ENCODE data around the gene PCNX2. TPM values are rescaled to one million over a fixed set of nuclear protein-coding genes. Genes with fewer than 3 reads are reported as not detected.

PCNX2 gene
- total RNA-seq, 2 experiments from 2014 or later = 46.4 to 49.4 TPM

GRCh38 chr1:233064988-233065387 lies 230.5 kb downstream of the PCNX2 start:
- Histone ChIP-seq H3K9me3 (ENCODE audit: control insufficient read depth in 1 of 2, insufficient read depth in 1 of 2, low read length in 2 of 2) (peaks cover 0 to 7% of the 10 kb centered on the region in 2 experiments), H3K27ac (ENCODE audit: low read depth in 1 of 2, low read length in 2 of 2) (no peak overlapping the region), H3K4me3 (ENCODE audit: low read length) (no peak overlapping the region), H3K27me3 (ENCODE audit: control insufficient read depth in 1 of 2, insufficient read depth in 2 of 2, low read length in 2 of 2) (no peaks in the 10 kb centered on the region), H3K36me3 (ENCODE audit: insufficient read depth, low read length) (no peaks in the 10 kb centered on the region), H3K4me1 (ENCODE audit: insufficient read depth, low read length) (no peaks in the 10 kb centered on the region)
- POLR2A ChIA-PET = no interaction called here
- H3K4me1 Mint-ChIP-seq (ENCODE audit: low read depth) = no peaks in the 10 kb centered on the region
- TF ChIP-seq CTCF (IDR thresholded peaks at IDR 0.05) = no peak
- DNase-seq = no peak
- peaks cover 2% of the 10 kb centered on the region for H3K9me3 Mint-ChIP-seq
- no peak overlapping the region for H3K27ac Mint-ChIP-seq
- peaks cover 38% of the 10 kb centered on the region for H3K36me3 Mint-ChIP-seq (ENCODE audit: low read depth)
- CTCF ChIA-PET = no interaction called here
- ATAC-seq (ENCODE audit: poor library complexity) = no peak
- H3K4me3 Mint-ChIP-seq = no peak overlapping the region
- intact Hi-C loops (cut with DNase I, micrococcal nuclease) = no loop called here
- H3K27me3 Mint-ChIP-seq = no peaks in the 10 kb centered on the region

DNA sequence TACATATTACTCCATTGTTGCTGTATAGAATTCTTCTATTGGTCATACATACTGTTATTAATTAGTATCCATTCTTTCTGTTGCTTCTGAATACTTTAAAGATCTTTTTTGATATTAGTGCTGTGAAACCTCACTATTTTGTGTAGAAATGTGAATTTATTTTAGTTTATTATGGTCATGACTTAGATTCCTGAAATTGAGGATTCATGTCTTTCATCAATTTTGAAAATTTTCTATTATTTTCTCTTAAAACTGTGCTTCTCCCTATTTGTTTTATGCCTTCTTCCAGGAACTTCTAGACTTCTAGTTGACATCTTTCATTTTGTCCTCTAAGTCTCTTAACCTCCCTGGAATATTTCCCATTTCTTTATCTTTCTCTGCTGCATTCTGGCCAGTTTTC lies 232.1 kb downstream of the PCNX2 start:
- no peaks in the 10 kb centered on the region for H3K27me3 ChIP-seq (ENCODE audit: control insufficient read depth in 1 of 2, insufficient read depth in 2 of 2, low read length in 2 of 2)
- TF ChIP-seq CTCF (IDR thresholded peaks at IDR 0.05) = no peak
- POLR2A ChIA-PET = no interaction called here

GRCh38 chr1:233061265-233061664 lies 234.3 kb downstream of the PCNX2 start:
- Mint-ChIP-seq H3K36me3 (ENCODE audit: low read depth) (peaks cover 43% of the 10 kb centered on the region), H3K4me1 (ENCODE audit: low read depth) (no peaks in the 10 kb centered on the region), H3K9me3 (no peaks in the 10 kb centered on the region), H3K27me3 (no peaks in the 10 kb centered on the region), H3K4me3 (no peak overlapping the region), H3K27ac (no peak overlapping the region)
- no peak for TF ChIP-seq CTCF (IDR thresholded peaks at IDR 0.05)
- CTCF ChIA-PET = no interaction called here
- Histone ChIP-seq H3K4me3 (ENCODE audit: low read length) (no peak overlapping the region), H3K27ac (ENCODE audit: low read depth in 1 of 2, low read length in 2 of 2) (no peak overlapping the region), H3K9me3 (ENCODE audit: control insufficient read depth in 1 of 2, insufficient read depth in 1 of 2, low read length in 2 of 2) (peaks cover 0 to 3% of the 10 kb centered on the region in 2 experiments), H3K36me3 (ENCODE audit: insufficient read depth, low read length) (no peaks in the 10 kb centered on the region), H3K27me3 (ENCODE audit: control insufficient read depth in 1 of 2, insufficient read depth in 2 of 2, low read length in 2 of 2) (no peaks in the 10 kb centered on the region), H3K4me1 (ENCODE audit: insufficient read depth, low read length) (no peaks in the 10 kb centered on the region)
- intact Hi-C loops (cut with DNase I, micrococcal nuclease) = no loop called here
- ATAC-seq (ENCODE audit: poor library complexity) (no peak), DNase-seq (no peak)
- POLR2A ChIA-PET = no interaction called here

More for the DNA sequence above, 232.1 kb downstream of the PCNX2 start:
- no peaks in the 10 kb centered on the region for H3K36me3 ChIP-seq (ENCODE audit: insufficient read depth, low read length)
- no peaks in the 10 kb centered on the region for H3K4me1 Mint-ChIP-seq (ENCODE audit: low read depth)
- intact Hi-C loops (cut with DNase I, micrococcal nuclease) = no loop called here
- peaks cover 45% of the 10 kb centered on the region for H3K36me3 Mint-ChIP-seq (ENCODE audit: low read depth)
- H3K27me3 Mint-ChIP-seq = no peaks in the 10 kb centered on the region
- DNase-seq = no peak
- no peak for ATAC-seq (ENCODE audit: poor library complexity)
- CTCF ChIA-PET = no interaction called here
- H3K4me3 Mint-ChIP-seq = no peak overlapping the region
- H3K9me3 ChIP-seq (ENCODE audit: control insufficient read depth in 1 of 2, insufficient read depth in 1 of 2, low read length in 2 of 2) = peaks cover 0 to 7% of the 10 kb centered on the region in 2 experiments
- no peak overlapping the region for H3K27ac Mint-ChIP-seq
- H3K9me3 Mint-ChIP-seq = peaks cover 2% of the 10 kb centered on the region
- H3K27ac ChIP-seq (ENCODE audit: low read depth in 1 of 2, low read length in 2 of 2) = no peak overlapping the region
- H3K4me1 ChIP-seq (ENCODE audit: insufficient read depth, low read length) = no peaks in the 10 kb centered on the region
- no peak overlapping the region for H3K4me3 ChIP-seq (ENCODE audit: low read length)
